Astrocyte (in vitro differentiated cells and primary cell): ENCODE measurements around the gene TSPAN14. TPM values are rescaled to one million over a fixed set of nuclear protein-coding genes. Genes with fewer than 3 reads are reported as not detected.

Source experiments
- DNase-seq: peaks from one replicate; pipeline ENCODE4 v3.0.0-alpha.2; 2010; ENCODE audit warnings: low read depth
- FAIRE-seq: peaks from 2 replicates; lab custom pipeline; 2011; peaks lifted over from hg19 to GRCh38; lab: Jason Lieb, UNC
- H2AFZ ChIP-seq: 2 replicates; pipeline ENCODE4 v1.6.0; 2012; ENCODE audit warnings: low read depth, low read length, inconsistent platforms
- H3K27ac ChIP-seq: 2 replicates; pipeline ENCODE4 v1.5.1; 2011; ENCODE audit warnings: low read depth, low read length, inconsistent platforms
- H3K27me3 ChIP-seq: 2 replicates; pipeline ENCODE4 v1.6.0; 2011; ENCODE audit warnings: low read length, inconsistent platforms; ENCODE audit not compliant: insufficient read depth
- H3K36me3 ChIP-seq: 2 replicates; pipeline ENCODE4 v1.5.1; 2011; ENCODE audit warnings: low read length, inconsistent platforms; ENCODE audit not compliant: insufficient read depth
- H3K4me1 ChIP-seq: 2 replicates; pipeline ENCODE4 v1.5.1; 2011; ENCODE audit warnings: low read length, inconsistent platforms; ENCODE audit not compliant: insufficient read depth
- H3K4me2 ChIP-seq: 2 replicates; pipeline ENCODE4 v1.6.0; 2012; ENCODE audit warnings: low read length, inconsistent platforms
- H3K4me3 ChIP-seq: 2 replicates; pipeline ENCODE4 v1.5.1; 2011; ENCODE audit warnings: low read depth, mild to moderate bottlenecking, low read length, inconsistent platforms; ENCODE audit not compliant: insufficient read depth
- H3K79me2 ChIP-seq: 2 replicates; pipeline ENCODE4 v1.6.0; 2012; ENCODE audit warnings: mild to moderate bottlenecking, low read length, inconsistent platforms; ENCODE audit not compliant: insufficient read depth
- H3K9ac ChIP-seq: 2 replicates; pipeline ENCODE4 v1.6.0; 2012; ENCODE audit warnings: mild to moderate bottlenecking, low read length, inconsistent platforms
- H3K9me3 ChIP-seq: 2 replicates; pipeline ENCODE4 v1.5.1; 2012; ENCODE audit warnings: low read depth, mild to moderate bottlenecking, low read length, inconsistent platforms; ENCODE audit not compliant: insufficient read depth
- H4K20me1 ChIP-seq: 2 replicates; pipeline ENCODE4 v1.6.0; 2012; ENCODE audit warnings: low read length, inconsistent platforms; ENCODE audit not compliant: insufficient read depth
- H3K27ac Mint-ChIP-seq: one replicate; pipeline ENCODE4 v1.8.0; 2021; ENCODE audit warnings: mild to moderate bottlenecking, mixed read lengths; ENCODE audit not compliant: unreplicated experiment
- H3K27me3 Mint-ChIP-seq: one replicate; pipeline ENCODE4 v1.8.0; 2021; ENCODE audit warnings: low read depth, mixed read lengths; ENCODE audit not compliant: unreplicated experiment
- H3K36me3 Mint-ChIP-seq: one replicate; pipeline ENCODE4 v1.8.0; 2021; ENCODE audit warnings: low read depth, mixed read lengths; ENCODE audit not compliant: unreplicated experiment
- H3K4me1 Mint-ChIP-seq: one replicate; pipeline ENCODE4 v1.8.0; 2021; ENCODE audit warnings: low read depth, mixed read lengths; ENCODE audit not compliant: unreplicated experiment
- H3K4me3 Mint-ChIP-seq: one replicate; pipeline ENCODE4 v1.8.0; 2021; ENCODE audit warnings: mild to moderate bottlenecking, moderate library complexity, mixed read lengths; ENCODE audit not compliant: unreplicated experiment
- H3K9me3 Mint-ChIP-seq: one replicate; pipeline ENCODE4 v1.8.0; 2021; ENCODE audit warnings: mild to moderate bottlenecking, mixed read lengths; ENCODE audit not compliant: unreplicated experiment
- CTCF ChIP-seq: IDR thresholded peaks from 2 replicates; pipeline ENCODE4 v1.5.1; 2011; ENCODE audit warnings: low read depth, mild to moderate bottlenecking, inconsistent platforms, low read length, moderate library complexity; ENCODE audit not compliant: insufficient read depth
- EZH2 ChIP-seq: IDR thresholded peaks from 2 replicates; pipeline ENCODE4 v1.6.1; 2012; ENCODE audit warnings: mild to moderate bottlenecking, low read length, inconsistent platforms; ENCODE audit not compliant: insufficient read depth
- total RNA-seq: library from RNA; stranded (reverse); gene quantifications from 2 replicates; pipeline ENCODE4 v1.2.1, GENCODE V29; 2021

TSPAN14 gene
- total RNA-seq, 1 donor from 2014 or later: 140 TPM

- TF ChIP-seq EZH2: no peak
- TF ChIP-seq CTCF: no peak
- Histone ChIP-seq H3K4me1 (peaks cover 87% of the 10 kb centered on the region), H4K20me1 (peaks cover 98% of the 10 kb centered on the region), H3K4me3 (no peak overlapping the region), H3K9ac (peak overlapping the region; percentile 43), H3K9me3 (no peaks in the 10 kb centered on the region), H2AFZ (no peak overlapping the region), H3K27ac (no peak overlapping the region), H3K36me3 (peaks cover 2% of the 10 kb centered on the region), H3K4me2 (peak overlapping the region; percentile 57), H3K27me3 (no peaks in the 10 kb centered on the region), H3K79me2 (peaks cover 100% of the 10 kb centered on the region)
- peaks cover 5% of the 10 kb centered on the region for H3K36me3 Mint-ChIP-seq
- H3K27me3 Mint-ChIP-seq: no peaks in the 10 kb centered on the region
- H3K27ac Mint-ChIP-seq: peak overlapping the region; percentile 75
- DNase-seq: peak; percentile 59
- no peaks in the 10 kb centered on the region for H3K9me3 Mint-ChIP-seq
- H3K4me1 Mint-ChIP-seq: peaks cover 85% of the 10 kb centered on the region
- FAIRE-seq: no peak
- H3K4me3 Mint-ChIP-seq: peak overlapping the region; percentile 70
Measured at GRCh38 chr10:80460399-80461207, 6.5 kb downstream of the TSPAN14 start.

- no peaks in the 10 kb centered on the region for H3K27me3 Mint-ChIP-seq
- H3K4me1 ChIP-seq: peaks cover 86% of the 10 kb centered on the region
- DNase-seq (no peak), FAIRE-seq (no peak)
- no peak overlapping the region for H3K4me3 ChIP-seq
- peaks cover 3% of the 10 kb centered on the region for H3K36me3 Mint-ChIP-seq
- no peaks in the 10 kb centered on the region for H3K9me3 Mint-ChIP-seq
- H3K4me3 Mint-ChIP-seq: peak overlapping the region; percentile 70
- H3K9me3 ChIP-seq: no peaks in the 10 kb centered on the region
- H3K27ac Mint-ChIP-seq: peak overlapping the region; percentile 75
- peaks cover 96% of the 10 kb centered on the region for H4K20me1 ChIP-seq
- no peak for TF ChIP-seq EZH2
- no peak for TF ChIP-seq CTCF
- H3K9ac ChIP-seq: peak overlapping the region; percentile 43
- H3K79me2 ChIP-seq: peaks cover 100% of the 10 kb centered on the region
- H3K4me2 ChIP-seq: peak overlapping the region; percentile 57
- no peak overlapping the region for H3K27ac ChIP-seq
- H3K4me1 Mint-ChIP-seq: peaks cover 86% of the 10 kb centered on the region
- H2AFZ ChIP-seq: no peak overlapping the region
- H3K36me3 ChIP-seq: peaks cover 2% of the 10 kb centered on the region
- no peaks in the 10 kb centered on the region for H3K27me3 ChIP-seq
Measured at GRCh38 chr10:80461208-80462183, 7.4 kb downstream of the TSPAN14 start.
